SU-DHL-6 (cell line): ENCODE results near the gene ACTC1.

Experiments used
- H2AFZ ChIP-seq: fragments of 200-600 bp; sonication (generic); 2 replicates; pipeline ENCODE4 v1.6.1; 2014; ENCODE audit warnings: low read depth, mild to moderate bottlenecking, moderate library complexity, mixed read lengths, antibody characterized with exemption, low read length; ENCODE audit not compliant: severe bottlenecking
- H3F3A ChIP-seq: fragments of 200-600 bp; shearing (Covaris generic); 2 replicates; pipeline ENCODE4 v1.6.0; 2016; ENCODE audit warnings: antibody characterized with exemption, mild to moderate bottlenecking; ENCODE audit not compliant: insufficient read depth
- H3K27ac ChIP-seq: fragments of 200-600 bp; sonication (generic); 2 replicates; pipeline ENCODE4 v1.5.1; 2016; ENCODE audit warnings: low read depth, mild to moderate bottlenecking, low read length, moderate library complexity, mixed read lengths
- H3K27me3 ChIP-seq: fragments of 200-600 bp; sonication (generic), shearing (Covaris generic); 2 replicates; pipeline ENCODE4 v1.6.0; 2014; ENCODE audit warnings: mild to moderate bottlenecking, low read length
- H3K36me3 ChIP-seq: fragments of 200-600 bp; sonication (generic); 2 replicates; pipeline ENCODE4 v1.6.1; 2014; ENCODE audit warnings: mild to moderate bottlenecking, low read length, mixed read lengths
- H3K4me2 ChIP-seq: fragments of 300-600, 200-600 bp; shearing (Covaris generic), sonication (generic); 2 replicates; pipeline ENCODE4 v1.6.0; 2014; ENCODE audit warnings: low read length, low read depth, mild to moderate bottlenecking; ENCODE audit not compliant: poor library complexity, severe bottlenecking
- H3K4me3 ChIP-seq: fragments of 200-600 bp; sonication (generic); 2 replicates; pipeline ENCODE4 v1.5.1; 2014; ENCODE audit warnings: antibody characterized with exemption, low read length, mild to moderate bottlenecking, mixed read lengths; ENCODE audit not compliant: insufficient read depth, poor library complexity, severe bottlenecking
- H3K79me2 ChIP-seq: fragments of 200-600 bp; sonication (generic); 2 replicates; pipeline ENCODE4 v1.6.1; 2014; ENCODE audit warnings: mild to moderate bottlenecking, low read length, moderate library complexity; ENCODE audit not compliant: insufficient read depth
- H3K9ac ChIP-seq: fragments of 200-600 bp; sonication (generic); 2 replicates; pipeline ENCODE4 v1.7.0; 2014; ENCODE audit warnings: mild to moderate bottlenecking, low read length
- H3K9me2 ChIP-seq: fragments of 200-600 bp; sonication (generic); replicated peaks from 2 replicates; pipeline ENCODE4 v1.6.1; 2014; ENCODE audit warnings: low read length; ENCODE audit not compliant: insufficient read depth
- H3K9me3 ChIP-seq: fragments of 200-600 bp; sonication (generic); 2 replicates; pipeline ENCODE4 v1.6.1; 2014; ENCODE audit warnings: low read length, mixed read lengths; ENCODE audit not compliant: insufficient read depth
- H4K20me1 ChIP-seq: fragments of 200-600 bp; sonication (generic); 2 replicates; pipeline ENCODE4 v1.6.1; 2014; ENCODE audit warnings: low read depth, mild to moderate bottlenecking, antibody characterized with exemption, low read length, moderate library complexity, mixed read lengths
- EZH2phosphoT487 ChIP-seq: fragments of 200-600 bp; sonication (generic), shearing (Covaris generic); conservative IDR thresholded peaks from 2 replicates; pipeline ENCODE4 v1.6.1; 2018; ENCODE audit warnings: mild to moderate bottlenecking, antibody characterized with exemption, low read length, moderate library complexity, mixed read lengths
- TF ChIP-seq, protein P1 (sequence below): fragments of 200-600 bp; sonication (generic); IDR thresholded peaks from one replicate; pipeline ENCODE4 v1.5.1; 2017; ENCODE audit warnings: antibody characterized with exemption, mild to moderate bottlenecking, low read length, moderate library complexity; ENCODE audit not compliant: insufficient read depth, poor library complexity, severe bottlenecking

Gene ACTC1

DNA sequence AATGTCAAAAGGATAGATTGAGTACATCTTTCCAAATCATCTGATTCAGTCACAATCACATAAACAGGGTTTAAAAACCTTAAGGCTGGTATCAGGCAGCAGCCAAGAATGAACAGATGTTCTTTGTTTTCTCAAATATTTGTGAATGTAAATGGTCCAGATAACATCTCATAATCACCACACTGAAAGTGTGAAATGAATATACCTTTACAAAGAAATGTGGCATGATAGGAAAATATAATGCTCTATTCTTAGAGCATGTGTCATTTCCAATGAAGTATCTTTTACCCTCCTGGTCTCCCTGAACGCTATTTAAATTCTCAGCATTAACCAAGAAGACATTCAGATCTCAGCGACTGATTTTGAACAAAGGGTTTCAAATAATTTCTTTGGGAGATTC, 8.8 kb upstream of the ACTC1 start:
- Histone ChIP-seq H4K20me1 (no peaks in the 10 kb centered on the region), H3K9me2 (no peaks in the 10 kb centered on the region), H2AFZ (no peak overlapping the region), H3K27ac (no peak overlapping the region), H3K27me3 (no peaks in the 10 kb centered on the region; the same call in 1 of the 2 replicates), H3K9me3 (no peaks in the 10 kb centered on the region), H3K4me2 (no peak overlapping the region), H3F3A (no peaks in the 10 kb centered on the region), H3K4me3 (no peak overlapping the region), H3K9ac (no peak overlapping the region), H3K79me2 (no peaks in the 10 kb centered on the region), H3K36me3 (no peaks in the 10 kb centered on the region)
- no peak for TF ChIP-seq EZH2phosphoT487
- TF ChIP-seq, protein P1, sequence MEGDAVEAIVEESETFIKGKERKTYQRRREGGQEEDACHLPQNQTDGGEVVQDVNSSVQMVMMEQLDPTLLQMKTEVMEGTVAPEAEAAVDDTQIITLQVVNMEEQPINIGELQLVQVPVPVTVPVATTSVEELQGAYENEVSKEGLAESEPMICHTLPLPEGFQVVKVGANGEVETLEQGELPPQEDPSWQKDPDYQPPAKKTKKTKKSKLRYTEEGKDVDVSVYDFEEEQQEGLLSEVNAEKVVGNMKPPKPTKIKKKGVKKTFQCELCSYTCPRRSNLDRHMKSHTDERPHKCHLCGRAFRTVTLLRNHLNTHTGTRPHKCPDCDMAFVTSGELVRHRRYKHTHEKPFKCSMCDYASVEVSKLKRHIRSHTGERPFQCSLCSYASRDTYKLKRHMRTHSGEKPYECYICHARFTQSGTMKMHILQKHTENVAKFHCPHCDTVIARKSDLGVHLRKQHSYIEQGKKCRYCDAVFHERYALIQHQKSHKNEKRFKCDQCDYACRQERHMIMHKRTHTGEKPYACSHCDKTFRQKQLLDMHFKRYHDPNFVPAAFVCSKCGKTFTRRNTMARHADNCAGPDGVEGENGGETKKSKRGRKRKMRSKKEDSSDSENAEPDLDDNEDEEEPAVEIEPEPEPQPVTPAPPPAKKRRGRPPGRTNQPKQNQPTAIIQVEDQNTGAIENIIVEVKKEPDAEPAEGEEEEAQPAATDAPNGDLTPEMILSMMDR: no peak

GRCh38 chr15:34802803-34803750, 7.7 kb upstream of the ACTC1 start:
- Histone ChIP-seq H3K36me3 (no peaks in the 10 kb centered on the region), H3K9ac (no peak overlapping the region), H3K4me2 (no peak overlapping the region), H3K27ac (no peak overlapping the region), H3K79me2 (no peaks in the 10 kb centered on the region), H3K9me3 (no peaks in the 10 kb centered on the region), H3F3A (no peaks in the 10 kb centered on the region), H3K9me2 (no peaks in the 10 kb centered on the region), H3K27me3 (no peaks in the 10 kb centered on the region; the same call in 1 of the 2 replicates), H3K4me3 (no peak overlapping the region), H4K20me1 (no peaks in the 10 kb centered on the region), H2AFZ (no peak overlapping the region)
- TF ChIP-seq EZH2phosphoT487: no peak
- TF ChIP-seq, protein P1: no peak

DNA sequence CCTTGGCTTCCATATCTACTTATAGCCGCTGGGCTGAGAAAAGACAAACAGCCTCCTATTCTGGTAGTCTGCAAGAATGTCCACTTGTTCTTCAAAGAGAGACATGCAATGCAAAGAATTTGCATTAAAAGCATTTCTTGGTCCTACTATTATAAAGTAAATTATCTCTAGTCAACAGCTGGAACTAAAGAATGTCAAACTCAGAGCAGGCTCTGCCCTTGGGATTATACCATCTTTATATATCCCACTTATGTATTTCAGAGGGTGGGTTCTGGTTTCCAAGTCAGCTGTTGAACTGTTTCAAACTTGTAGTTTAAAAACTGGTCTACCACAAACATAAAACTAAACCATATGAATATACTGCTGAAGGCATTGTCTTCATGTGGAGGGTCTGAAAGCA, 7.0 kb upstream of the ACTC1 start:
- H3K36me3 ChIP-seq: no peaks in the 10 kb centered on the region
- no peaks in the 10 kb centered on the region for H3F3A ChIP-seq
- no peaks in the 10 kb centered on the region for H4K20me1 ChIP-seq
- no peak overlapping the region for H3K27ac ChIP-seq
- TF ChIP-seq EZH2phosphoT487: no peak
- TF ChIP-seq, protein P1: no peak
- H3K79me2 ChIP-seq: no peaks in the 10 kb centered on the region
- H3K4me2 ChIP-seq: no peak overlapping the region
- no peaks in the 10 kb centered on the region for H3K9me2 ChIP-seq
- H2AFZ ChIP-seq: no peak overlapping the region
- no peak overlapping the region for H3K4me3 ChIP-seq
- H3K9me3 ChIP-seq: no peaks in the 10 kb centered on the region
- H3K9ac ChIP-seq: no peak overlapping the region
- H3K27me3 ChIP-seq: no peaks in the 10 kb centered on the region; the same call in 1 of the 2 replicates
